ENCODE data around the gene FUT1.
"Not testable (repeated sequence)": the region's sequence is repeated elsewhere in the genome, so short reads cannot be mapped to it uniquely, and the experiment has no call there.

FUT1 gene

DNA sequence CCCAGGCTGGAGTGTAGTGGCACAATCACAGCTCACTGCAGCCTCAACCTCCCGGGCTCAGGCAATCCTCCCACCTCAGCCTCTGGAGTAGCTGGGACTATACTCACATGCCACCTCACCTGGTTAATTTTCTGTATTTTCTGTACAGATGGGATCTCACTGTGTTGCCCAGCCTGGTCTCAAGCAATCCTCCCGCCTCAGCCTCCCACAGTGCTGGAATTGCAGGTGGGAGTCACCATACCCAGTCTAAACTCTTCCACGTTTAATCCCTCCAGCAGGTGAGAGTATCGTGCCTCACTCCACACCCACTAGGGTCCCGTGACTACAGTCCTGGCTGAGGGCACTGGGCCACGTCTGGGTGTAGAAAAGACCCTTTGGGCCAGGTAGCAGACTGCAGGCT, 41.9 kb upstream of the FUT1 start:
- Histone ChIP-seq H3K14ac (ENCODE audit: low read length) (no peak overlapping the region), H3K9ac (ENCODE audit: low read depth, low read length, poor library complexity) (no peak overlapping the region), H3K18ac (ENCODE audit: low read length) (no peak overlapping the region), H3K27ac (replicated peaks; ENCODE audit: low read length) (no peak overlapping the region), H2BK120ac (ENCODE audit: low read depth, low read length) (no peak overlapping the region), H3K27me3 (ENCODE audit: control insufficient read depth in 3 of 3, insufficient read depth in 3 of 3, low read depth in 1 of 3, low read length in 3 of 3) (no peaks in the 10 kb centered on the region), H3K4me1 (ENCODE audit: control insufficient read depth in 2 of 2, insufficient read depth in 1 of 2, low read depth in 1 of 2, low read length in 2 of 2) (peaks cover 3 to 6% of the 10 kb centered on the region in 2 donors), H2BK15ac (ENCODE audit: low read length) (no peak overlapping the region), H3K36me3 (replicated peaks in 1 of 2; ENCODE audit: control insufficient read depth in 2 of 2, insufficient read depth in 2 of 2, low read length in 2 of 2) (peaks cover 0 to 3% of the 10 kb centered on the region in 2 donors), H3K23ac (ENCODE audit: low read depth, low read length, poor library complexity) (no peak overlapping the region), H4K91ac (ENCODE audit: low read depth, low read length, poor library complexity) (no peak overlapping the region), H2BK5ac (ENCODE audit: low read length) (no peak overlapping the region), H2BK12ac (ENCODE audit: low read length) (peak overlapping the region; percentile 33), H3K4me2 (ENCODE audit: insufficient read depth, low read length, poor library complexity, severe bottlenecking) (no peak overlapping the region), H4K8ac (ENCODE audit: low read depth, low read length) (no peak overlapping the region), H3K79me1 (ENCODE audit: low read depth, low read length) (no peaks in the 10 kb centered on the region), H3K4me3 (ENCODE audit: low read length in 2 of 2) (no peak overlapping the region), H3K9me3 (replicated peaks in 1 of 2; ENCODE audit: control insufficient read depth in 2 of 2, insufficient read depth in 1 of 2, low read depth in 1 of 2, low read length in 2 of 2) (no peaks in the 10 kb centered on the region), H3K4ac (ENCODE audit: low read length) (no peak overlapping the region), H2AK5ac (ENCODE audit: low read depth, low read length) (peak overlapping the region; percentile 34), H2AFZ (ENCODE audit: low read length) (peak overlapping the region; percentile 95)
- no CpG with 5 or more reads among the region's 6 CpGs for WGBS, 2 donors (ENCODE audit: extremely low coverage in 2 of 2, insufficient read length in 2 of 2, insufficient replicate concordance in 1 of 2)
- no peak for DNase-seq (ENCODE audit: low spot score)

DNA sequence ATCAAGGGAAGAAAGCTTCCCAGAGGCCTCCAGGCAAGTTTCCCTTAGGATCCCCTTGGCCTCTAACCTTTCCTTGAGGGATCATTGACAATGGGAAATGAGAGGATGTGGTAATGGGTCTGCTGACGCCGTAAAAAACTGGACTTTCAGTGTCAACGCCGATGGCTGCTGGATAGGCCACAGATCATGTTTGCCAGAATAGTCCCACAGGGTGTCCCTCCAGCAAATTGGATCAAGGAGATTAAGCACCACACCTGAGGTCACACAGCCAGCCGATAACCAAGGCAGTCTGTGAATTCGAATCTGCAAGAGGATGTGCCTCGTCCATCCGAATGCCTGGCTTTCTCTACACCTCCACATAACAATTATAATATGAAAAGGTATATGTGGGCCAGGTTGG, 40.8 kb upstream of the FUT1 start:
- no peaks in the 10 kb centered on the region for H3K79me1 ChIP-seq (ENCODE audit: low read depth, low read length)
- H4K8ac ChIP-seq (ENCODE audit: low read depth, low read length), result no peak overlapping the region
- H2BK12ac ChIP-seq (ENCODE audit: low read length), result no peak overlapping the region
- no peak overlapping the region for H3K4ac ChIP-seq (ENCODE audit: low read length)
- peaks cover 0 to 3% of the 10 kb centered on the region in 2 donors for H3K36me3 ChIP-seq (replicated peaks in 1 of 2; ENCODE audit: control insufficient read depth in 2 of 2, insufficient read depth in 2 of 2, low read length in 2 of 2)
- no peak overlapping the region for H2AK5ac ChIP-seq (ENCODE audit: low read depth, low read length)
- no peak overlapping the region for H2BK120ac ChIP-seq (ENCODE audit: low read depth, low read length)
- no peak overlapping the region for H2BK15ac ChIP-seq (ENCODE audit: low read length)
- no peak overlapping the region for H3K4me3 ChIP-seq (ENCODE audit: low read length in 2 of 2)
- H3K18ac ChIP-seq (ENCODE audit: low read length), result no peak overlapping the region
- no peak overlapping the region for H4K91ac ChIP-seq (ENCODE audit: low read depth, low read length, poor library complexity)
- no peak overlapping the region for H2BK5ac ChIP-seq (ENCODE audit: low read length)
- no peak overlapping the region for H2AFZ ChIP-seq (ENCODE audit: low read length)
- H3K27me3 ChIP-seq (ENCODE audit: control insufficient read depth in 3 of 3, insufficient read depth in 3 of 3, low read depth in 1 of 3, low read length in 3 of 3), result no peaks in the 10 kb centered on the region
- no peak overlapping the region for H3K27ac ChIP-seq (replicated peaks; ENCODE audit: low read length)
- no peak overlapping the region for H3K9ac ChIP-seq (ENCODE audit: low read depth, low read length, poor library complexity)
- H3K4me2 ChIP-seq (ENCODE audit: insufficient read depth, low read length, poor library complexity, severe bottlenecking), result no peak overlapping the region
- no peaks in the 10 kb centered on the region for H3K4me1 ChIP-seq (ENCODE audit: control insufficient read depth in 2 of 2, insufficient read depth in 1 of 2, low read depth in 1 of 2, low read length in 2 of 2)
- no peak overlapping the region for H3K23ac ChIP-seq (ENCODE audit: low read depth, low read length, poor library complexity)
- H3K9me3 ChIP-seq (replicated peaks in 1 of 2; ENCODE audit: control insufficient read depth in 2 of 2, insufficient read depth in 1 of 2, low read depth in 1 of 2, low read length in 2 of 2), result no peaks in the 10 kb centered on the region
- no peak overlapping the region for H3K14ac ChIP-seq (ENCODE audit: low read length)
- WGBS, 2 donors (ENCODE audit: extremely low coverage in 2 of 2, insufficient read length in 2 of 2, insufficient replicate concordance in 1 of 2), result no CpG with 5 or more reads among the region's 8 CpGs
- DNase-seq (ENCODE audit: low spot score), result no peak

DNA sequence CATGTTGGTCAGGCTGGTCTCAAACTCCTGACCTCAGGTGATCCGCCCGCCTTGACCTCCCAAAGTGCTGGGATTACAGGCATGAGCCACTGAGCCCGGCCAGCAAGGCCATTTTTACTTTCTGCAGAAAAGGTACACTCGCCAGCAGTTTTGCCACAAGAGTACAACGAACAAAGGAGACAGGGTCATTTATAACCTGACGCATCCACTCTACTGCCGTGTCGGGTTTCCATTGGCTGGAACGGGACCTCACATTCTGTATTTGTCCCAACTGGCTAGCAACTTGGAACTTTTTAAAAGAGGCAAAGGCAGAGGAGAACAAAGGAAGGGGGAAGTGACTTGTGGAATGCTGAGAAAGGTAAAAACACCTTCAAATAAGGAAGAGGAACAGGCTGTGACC, 34.9 kb upstream of the FUT1 start:
- not testable (repeated sequence) for H2AK5ac ChIP-seq (ENCODE audit: low read depth, low read length); H3K23ac ChIP-seq (ENCODE audit: low read depth, low read length, poor library complexity); DNase-seq (ENCODE audit: low spot score); H3K4ac ChIP-seq (ENCODE audit: low read length); H2BK15ac ChIP-seq (ENCODE audit: low read length); H3K4me2 ChIP-seq (ENCODE audit: insufficient read depth, low read length, poor library complexity, severe bottlenecking); H3K18ac ChIP-seq (ENCODE audit: low read length); H3K14ac ChIP-seq (ENCODE audit: low read length); H3K27ac ChIP-seq (replicated peaks; ENCODE audit: low read length); H2AFZ ChIP-seq (ENCODE audit: low read length); H3K4me1 ChIP-seq (ENCODE audit: control insufficient read depth in 2 of 2, insufficient read depth in 1 of 2, low read depth in 1 of 2, low read length in 2 of 2); H3K27me3 ChIP-seq (ENCODE audit: control insufficient read depth in 3 of 3, insufficient read depth in 3 of 3, low read depth in 1 of 3, low read length in 3 of 3); H3K36me3 ChIP-seq (replicated peaks in 1 of 2; ENCODE audit: control insufficient read depth in 2 of 2, insufficient read depth in 2 of 2, low read length in 2 of 2); H3K79me1 ChIP-seq (ENCODE audit: low read depth, low read length); H2BK5ac ChIP-seq (ENCODE audit: low read length); H3K9me3 ChIP-seq (replicated peaks in 1 of 2; ENCODE audit: control insufficient read depth in 2 of 2, insufficient read depth in 1 of 2, low read depth in 1 of 2, low read length in 2 of 2); H4K91ac ChIP-seq (ENCODE audit: low read depth, low read length, poor library complexity); H2BK120ac ChIP-seq (ENCODE audit: low read depth, low read length); H4K8ac ChIP-seq (ENCODE audit: low read depth, low read length); H3K4me3 ChIP-seq (ENCODE audit: low read length in 2 of 2); H2BK12ac ChIP-seq (ENCODE audit: low read length)
- no CpG with 5 or more reads among the region's 9 CpGs for WGBS, 2 donors (ENCODE audit: extremely low coverage in 2 of 2, insufficient read length in 2 of 2, insufficient replicate concordance in 1 of 2)
- peak overlapping the region; percentile 63 for H3K9ac ChIP-seq (ENCODE audit: low read depth, low read length, poor library complexity)

DNA sequence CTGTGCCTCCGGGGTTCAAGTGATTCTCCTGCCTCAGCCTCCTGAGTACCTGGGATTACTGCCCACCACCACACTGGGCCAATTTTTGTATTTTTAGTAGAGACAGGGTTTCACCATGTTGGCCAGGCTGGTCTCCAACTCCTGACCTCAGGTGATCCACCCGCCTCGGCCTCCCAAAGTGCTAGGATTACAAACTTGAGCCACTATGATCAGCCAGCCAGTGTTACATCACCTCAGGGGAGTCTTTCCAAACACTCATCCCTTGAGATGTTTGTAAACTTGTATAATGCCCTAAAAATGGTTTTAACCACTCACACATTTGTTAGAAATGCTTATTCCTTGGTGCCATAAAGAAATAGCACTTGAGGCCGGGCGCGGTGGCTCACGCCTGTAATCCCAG, 34.0 kb upstream of the FUT1 start:
- H3K4me2 ChIP-seq (ENCODE audit: insufficient read depth, low read length, poor library complexity, severe bottlenecking); H3K4me1 ChIP-seq (ENCODE audit: control insufficient read depth in 2 of 2, insufficient read depth in 1 of 2, low read depth in 1 of 2, low read length in 2 of 2); H2BK12ac ChIP-seq (ENCODE audit: low read length); H2BK15ac ChIP-seq (ENCODE audit: low read length); H3K14ac ChIP-seq (ENCODE audit: low read length); H3K27me3 ChIP-seq (ENCODE audit: control insufficient read depth in 3 of 3, insufficient read depth in 3 of 3, low read depth in 1 of 3, low read length in 3 of 3); DNase-seq (ENCODE audit: low spot score); H3K23ac ChIP-seq (ENCODE audit: low read depth, low read length, poor library complexity); H3K9ac ChIP-seq (ENCODE audit: low read depth, low read length, poor library complexity); H3K9me3 ChIP-seq (replicated peaks in 1 of 2; ENCODE audit: control insufficient read depth in 2 of 2, insufficient read depth in 1 of 2, low read depth in 1 of 2, low read length in 2 of 2); H3K79me1 ChIP-seq (ENCODE audit: low read depth, low read length); H3K4me3 ChIP-seq (ENCODE audit: low read length in 2 of 2); H3K18ac ChIP-seq (ENCODE audit: low read length); H4K91ac ChIP-seq (ENCODE audit: low read depth, low read length, poor library complexity); H2BK5ac ChIP-seq (ENCODE audit: low read length); H4K8ac ChIP-seq (ENCODE audit: low read depth, low read length); H3K27ac ChIP-seq (replicated peaks; ENCODE audit: low read length); H2AK5ac ChIP-seq (ENCODE audit: low read depth, low read length); H3K36me3 ChIP-seq (replicated peaks in 1 of 2; ENCODE audit: control insufficient read depth in 2 of 2, insufficient read depth in 2 of 2, low read length in 2 of 2); H2AFZ ChIP-seq (ENCODE audit: low read length); H2BK120ac ChIP-seq (ENCODE audit: low read depth, low read length); H3K4ac ChIP-seq (ENCODE audit: low read length): not testable (repeated sequence)
- no CpG with 5 or more reads among the region's 7 CpGs for WGBS, 2 donors (ENCODE audit: extremely low coverage in 2 of 2, insufficient read length in 2 of 2, insufficient replicate concordance in 1 of 2)
